SIG-M5 treated with dmso at 0.1 percent for 504 hours (cell line): ENCODE data around the gene GSTM5.
"Not testable (repeated sequence)": the region's sequence is repeated elsewhere in the genome, so short reads cannot be mapped to it uniquely, and the experiment has no call there.

ENCODE experiments used
- DNase-seq: peaks from one replicate; lab custom pipeline; 2025; ENCODE audit not compliant: unreplicated experiment; lab: John Stamatoyannopoulos, UW

GSTM5 gene

GRCh38 chr1:109726728-109727373 is 14.8 kb downstream of the GSTM5 start:
- no peak for DNase-seq

DNA sequence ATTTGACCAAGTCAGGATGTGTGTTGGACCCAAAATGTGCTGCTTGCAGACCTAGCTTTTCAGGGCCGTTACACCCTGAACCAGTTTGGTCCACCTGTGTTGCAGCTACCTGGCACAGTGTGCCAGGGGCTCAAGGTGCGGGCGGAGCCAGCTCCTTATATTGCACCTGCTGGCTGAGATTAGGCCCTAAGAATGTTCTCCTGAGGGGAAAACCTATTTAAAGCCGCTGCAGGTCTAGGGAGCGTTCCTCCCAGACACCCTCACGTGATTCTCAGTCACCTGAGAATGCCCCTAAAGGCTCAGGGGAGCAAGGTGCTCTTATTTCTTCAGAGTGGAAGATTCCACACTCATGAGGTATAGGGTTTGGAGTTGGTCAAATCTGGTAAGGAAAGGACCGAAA is 16.8 kb downstream of the GSTM5 start:
- DNase-seq = no peak

DNA sequence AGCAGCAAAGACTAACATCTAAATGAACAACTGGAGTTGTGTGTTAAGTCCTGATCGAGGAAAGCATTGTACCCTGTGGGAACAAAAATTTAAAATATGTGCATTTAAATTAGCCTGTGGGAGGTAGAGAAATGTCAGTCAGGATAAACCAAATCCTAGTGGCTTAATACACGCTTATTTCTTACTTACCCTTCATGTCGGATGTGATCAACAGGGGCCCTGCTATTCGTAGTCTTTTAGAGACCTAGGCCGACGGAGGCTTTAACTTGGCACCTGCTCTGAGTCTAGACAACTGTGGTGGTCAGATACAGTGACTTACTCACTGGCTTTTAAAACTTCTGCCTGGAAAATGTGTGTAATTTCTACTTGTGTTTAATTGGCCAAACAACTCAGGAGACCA is 18.6 kb downstream of the GSTM5 start:
- DNase-seq = no peak

- DNase-seq = no peak
Observed at GRCh38 chr1:109732390-109732881, 20.4 kb downstream of the GSTM5 start.

- DNase-seq = no peak
Observed at GRCh38 chr1:109733236-109733870, 21.3 kb downstream of the GSTM5 start.

DNA sequence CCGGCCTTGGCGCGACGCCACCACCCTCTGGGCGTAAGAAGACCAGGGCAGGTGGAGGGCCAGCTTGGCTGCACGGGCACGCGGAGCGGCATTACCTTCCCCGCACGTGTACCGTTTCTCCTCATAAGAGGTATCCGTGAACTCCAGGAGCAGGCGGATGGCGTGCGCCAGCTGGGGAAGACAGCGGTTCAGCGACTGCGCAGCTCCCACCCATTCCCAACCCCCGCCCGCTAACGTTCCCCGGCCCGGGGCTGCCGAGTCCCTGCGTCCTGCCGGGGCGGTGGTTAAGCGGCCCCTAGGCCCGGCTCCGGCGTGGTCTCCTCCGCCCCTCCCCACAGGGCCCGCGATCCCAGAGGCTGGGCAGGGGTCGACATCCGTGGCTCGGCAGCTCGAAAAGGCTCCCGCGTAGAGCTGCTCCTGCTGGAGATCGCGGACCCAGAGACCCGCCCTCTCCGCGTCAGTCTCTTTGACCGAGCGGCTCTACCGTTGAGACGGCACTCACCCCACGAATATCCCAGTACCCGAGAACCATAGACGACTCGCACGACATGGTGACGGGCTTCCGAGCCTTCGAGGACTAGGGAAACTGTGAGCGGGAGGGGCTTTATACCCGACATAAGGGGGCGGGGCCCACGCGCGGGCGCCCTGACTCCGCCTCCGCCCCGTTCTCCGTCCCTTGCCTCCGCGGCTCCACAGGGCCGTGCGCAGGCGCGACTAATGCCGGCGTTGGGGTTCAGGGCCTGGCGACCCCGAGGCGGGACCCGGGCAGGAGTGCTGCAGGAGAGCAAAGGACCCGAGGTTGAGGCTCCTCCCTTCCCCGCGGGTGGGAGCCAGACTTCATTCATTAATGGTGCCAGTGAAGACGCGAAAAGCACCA is 27.9 kb downstream of the GSTM5 start:
- DNase-seq = peak; percentile 25

DNA sequence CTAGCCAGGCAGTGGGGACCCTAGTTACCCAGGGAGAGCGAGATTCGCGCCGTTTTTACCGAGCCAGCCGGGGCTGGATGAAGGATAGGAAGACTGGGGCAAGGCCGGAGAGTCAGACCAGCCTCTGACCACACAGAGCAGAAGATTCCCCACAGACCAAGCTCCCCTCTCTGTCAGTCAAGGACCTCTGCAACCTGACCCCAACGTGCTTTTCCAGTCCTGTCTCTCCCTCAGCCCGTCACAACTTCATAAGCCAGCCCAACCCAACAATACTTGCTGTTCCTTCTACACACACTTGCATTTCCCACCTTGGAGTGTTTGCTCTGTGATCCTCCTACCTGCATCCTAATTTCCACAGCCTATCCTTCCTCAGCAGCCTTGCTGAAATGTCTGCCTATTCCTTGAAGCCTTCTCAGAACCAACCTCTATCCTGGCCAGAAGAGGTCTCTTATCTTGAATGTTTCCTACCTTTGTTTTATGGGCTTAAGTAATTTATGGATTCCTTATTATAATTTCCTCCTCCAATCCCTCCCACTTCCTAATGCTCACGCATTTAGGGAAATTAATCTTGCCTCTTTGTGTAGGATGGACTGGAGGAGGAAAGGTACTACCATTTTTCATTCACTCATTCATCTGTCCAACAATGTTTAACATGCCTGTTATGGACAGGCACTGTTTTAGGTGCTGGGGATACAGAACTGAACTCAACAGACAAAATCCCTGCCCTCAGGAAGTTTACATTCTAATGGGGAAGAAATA is 28.7 kb downstream of the GSTM5 start, which contains the start of gene GSTM3:
TSS of gene GSTM3 (minus strand) at position 424 of the 759 bp plus-strand sequence. CDS start 751 bp downstream, outside the sequence.
- DNase-seq = no peak

DNA sequence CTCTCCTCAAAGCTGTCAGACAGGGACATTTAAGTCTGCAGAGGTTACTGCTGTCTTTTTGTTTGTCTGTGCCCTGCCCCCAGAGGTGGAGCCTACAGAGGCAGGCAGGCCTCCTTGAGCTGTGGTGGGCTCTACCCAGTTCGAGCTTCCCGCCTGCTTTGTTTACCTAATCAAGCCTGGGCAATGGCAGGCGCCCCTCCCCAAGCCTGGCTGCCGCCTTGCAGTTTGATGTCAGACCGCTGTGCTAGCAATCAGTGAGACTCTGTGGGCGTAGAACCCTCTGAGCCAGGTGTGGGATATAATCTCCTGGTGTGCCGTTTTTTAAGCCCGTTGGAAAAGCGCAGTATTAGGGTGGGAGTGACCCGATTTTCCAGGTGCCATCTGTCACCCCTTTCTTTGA is 36.3 kb downstream of the GSTM5 start:
- not testable (repeated sequence) for DNase-seq

- no peak for DNase-seq
Observed at GRCh38 chr1:109749221-109749620, 37.2 kb downstream of the GSTM5 start.

DNA sequence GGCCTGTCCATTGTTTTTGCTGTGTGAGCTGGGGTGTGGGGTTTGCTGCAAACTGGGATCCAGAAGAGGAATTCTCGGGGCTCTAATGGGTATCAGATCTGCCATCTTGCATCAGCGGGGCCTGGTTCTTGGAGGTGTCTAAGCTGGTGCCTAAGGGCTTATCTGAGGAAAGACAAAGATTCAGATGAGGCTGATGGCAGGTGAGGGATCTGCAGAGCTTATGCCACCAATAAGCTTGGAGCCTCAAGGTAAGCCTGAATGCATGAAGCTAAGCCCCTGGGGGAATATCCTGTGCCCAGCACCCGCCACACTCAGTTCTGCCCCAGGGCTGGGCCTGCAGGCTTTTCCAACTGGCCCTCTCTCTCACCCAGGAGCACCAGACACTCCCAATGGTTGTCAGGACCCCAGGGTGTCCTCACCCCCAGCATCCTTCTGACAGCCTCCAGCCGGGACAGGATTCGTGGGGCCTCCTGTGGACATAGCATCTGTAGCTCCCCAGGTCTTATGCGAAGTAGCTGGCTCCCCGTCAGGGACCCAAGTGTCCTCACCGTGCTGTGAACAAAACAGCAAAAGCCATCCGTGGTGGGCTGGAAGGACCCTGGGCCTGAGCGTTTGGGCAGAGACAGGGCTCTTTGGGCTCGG is 38.3 kb downstream of the GSTM5 start:
- DNase-seq = no peak

DNA sequence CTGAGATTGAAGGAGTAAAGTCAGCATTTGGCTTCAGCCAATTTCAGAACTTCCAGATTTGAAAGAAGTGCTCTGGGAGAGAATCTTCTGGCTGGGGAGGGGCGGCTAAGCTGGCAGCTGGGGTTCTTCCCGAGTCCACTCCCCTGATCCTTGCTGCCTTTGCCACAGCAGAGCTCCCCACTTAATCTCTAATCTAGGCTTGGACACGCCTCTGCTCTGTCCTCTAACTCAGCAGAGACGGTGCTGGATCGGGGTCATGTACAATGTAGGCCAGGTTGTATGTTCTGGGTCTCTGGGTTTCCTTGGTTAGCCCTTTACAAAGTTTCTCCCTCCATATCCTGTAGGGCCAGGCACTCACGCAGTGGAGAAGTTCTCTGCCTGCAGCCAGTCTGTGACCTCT is 38.9 kb downstream of the GSTM5 start:
- DNase-seq = no peak

GRCh38 chr1:109751531-109752260 is 39.6 kb downstream of the GSTM5 start:
- DNase-seq = no peak

DNA sequence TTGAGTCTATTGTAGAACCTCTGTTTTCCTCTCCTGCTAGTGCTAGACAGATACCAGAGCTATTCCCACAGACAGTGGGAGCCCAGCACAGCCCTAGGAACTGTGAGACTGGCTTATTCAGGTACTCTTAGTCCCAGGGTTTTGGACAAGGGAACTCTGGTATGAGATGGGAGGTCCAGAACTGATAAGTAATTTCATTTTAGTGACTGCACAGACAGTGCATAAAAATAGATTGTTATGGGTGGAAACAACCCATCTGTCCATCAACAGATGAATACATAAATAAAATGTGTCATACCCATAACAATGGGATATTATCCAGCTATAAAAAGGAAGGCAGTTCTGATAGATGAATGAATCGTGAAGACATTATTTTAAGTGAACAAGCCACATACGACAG is 42.7 kb downstream of the GSTM5 start:
- DNase-seq = no peak

DNA sequence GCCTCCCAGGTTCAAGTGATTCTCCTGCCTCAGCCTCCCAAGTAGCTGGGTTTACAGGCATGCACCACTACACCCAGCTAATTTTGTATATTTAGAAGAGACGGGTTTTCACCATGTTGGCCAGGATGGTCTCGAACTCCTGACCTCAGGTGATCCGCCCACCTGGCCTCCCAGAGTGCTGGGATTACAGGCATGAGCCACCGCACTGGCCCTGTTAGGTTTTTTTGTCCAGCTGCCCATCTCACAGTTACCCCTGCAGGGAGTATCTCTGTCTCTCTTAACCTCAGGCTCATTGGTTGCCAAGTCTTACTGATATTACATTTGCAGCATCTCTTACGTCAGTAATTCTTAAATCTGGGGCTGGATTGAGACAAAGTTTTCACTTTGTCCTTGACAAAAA is 44.3 kb downstream of the GSTM5 start:
- DNase-seq = not testable (repeated sequence)

- DNase-seq = no peak
Observed at GRCh38 chr1:109756848-109757521, 44.9 kb downstream of the GSTM5 start.

DNA sequence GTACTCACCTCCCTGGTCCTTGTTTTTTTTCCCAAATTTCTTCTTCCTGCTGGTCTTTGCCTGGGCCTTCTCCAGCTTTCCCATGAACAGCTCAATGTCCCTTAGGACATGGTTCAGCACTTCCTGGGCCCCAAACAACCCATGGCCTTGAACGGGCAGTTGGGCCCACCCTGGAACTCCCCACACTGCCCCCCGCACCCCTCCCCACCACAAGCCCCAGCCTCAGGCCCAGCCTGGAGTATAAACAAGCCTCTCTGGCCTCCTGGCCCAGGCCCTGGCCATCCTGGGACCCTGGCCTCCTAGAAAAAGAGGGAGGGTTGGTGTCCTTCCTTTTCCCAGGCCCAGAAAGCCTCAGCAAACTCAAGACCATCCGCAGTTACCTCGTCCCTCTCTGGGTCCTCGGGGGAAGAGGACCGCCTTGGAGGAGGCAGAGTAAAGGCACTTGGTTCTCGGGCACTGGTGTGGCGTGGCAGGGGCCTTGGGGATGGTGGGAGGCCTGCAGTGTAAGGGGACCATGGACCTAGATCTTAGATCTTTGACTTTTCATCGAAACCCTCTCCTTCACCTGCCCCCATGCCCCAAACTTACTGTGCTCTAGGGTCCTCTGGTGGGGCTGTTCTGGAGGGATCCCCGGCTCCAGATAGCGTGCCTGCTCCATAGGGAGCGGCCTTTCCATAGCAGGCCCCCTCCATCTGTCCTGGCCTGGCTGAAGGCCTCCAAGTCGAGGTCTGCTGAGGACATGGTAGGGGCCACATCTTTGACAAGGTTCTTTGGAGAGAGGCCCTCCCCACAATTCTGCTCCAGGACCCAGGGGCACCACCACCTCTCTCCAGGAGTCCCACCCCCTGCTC is 46.1 kb downstream of the GSTM5 start:
- no peak for DNase-seq

DNA sequence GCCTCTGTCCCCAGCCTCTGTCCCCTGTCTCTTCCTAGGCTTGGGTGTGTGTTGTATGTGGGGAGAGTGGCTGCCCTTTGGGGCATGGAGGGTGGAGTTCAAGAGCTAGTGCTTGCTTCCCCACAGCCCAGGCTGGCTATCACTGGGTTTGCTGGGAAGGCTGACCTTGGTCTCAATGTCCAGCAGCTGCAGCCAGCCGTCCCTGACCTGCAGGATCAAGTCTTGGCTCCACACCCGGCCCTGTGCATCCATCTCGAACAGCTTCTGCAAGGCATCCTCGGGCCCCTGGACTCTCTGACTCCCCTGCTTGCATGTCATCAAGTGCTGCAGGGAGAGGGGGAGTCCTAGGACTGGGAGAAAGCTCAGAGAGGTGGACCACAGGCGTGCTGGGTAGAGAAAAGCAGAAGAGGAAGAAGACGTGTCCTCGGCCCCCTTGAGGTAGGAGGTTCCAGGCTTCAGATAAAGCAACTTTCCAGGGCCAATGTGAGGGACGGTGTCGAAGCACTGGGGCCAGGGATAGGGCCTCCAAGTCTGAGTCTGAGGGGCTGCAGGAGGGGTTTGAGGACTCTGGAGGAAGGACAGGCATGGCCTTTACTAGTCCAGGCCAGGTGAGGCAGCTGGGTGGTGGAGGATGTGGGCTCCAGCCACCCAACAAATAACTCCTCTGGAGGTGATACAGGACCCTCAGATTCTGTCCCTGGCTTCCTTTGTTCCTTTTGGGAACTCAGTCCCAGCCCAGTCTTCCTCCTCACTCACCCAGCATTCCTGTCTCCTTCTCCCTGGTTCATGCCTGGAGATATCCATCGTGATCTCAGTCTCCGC is 47.7 kb downstream of the GSTM5 start:
- DNase-seq = no peak
